Glutamatergic neuron (in vitro differentiated cells): ENCODE measurements around the gene RRBP1. TPM values are rescaled to one million over a fixed set of nuclear protein-coding genes. Genes with fewer than 3 reads are reported as not detected.
A peak's percentile ranks its signal among the peaks of the same experiment; 100 is the strongest.
"Not testable (repeated sequence)": the region's sequence is repeated elsewhere in the genome, so short reads cannot be mapped to it uniquely, and the experiment has no call there.

Experiments
- DNase-seq: peaks from one replicate; pipeline ENCODE4 v3.0.0; 2022
- H3K27ac Mint-ChIP-seq: one replicate; pipeline ENCODE4 v1.8.0; 2020; ENCODE audit warnings: mild to moderate bottlenecking, mixed read lengths, inconsistent platforms; ENCODE audit not compliant: unreplicated experiment
- H3K27me3 Mint-ChIP-seq: one replicate; pipeline ENCODE4 v1.8.0; 2020; ENCODE audit warnings: mild to moderate bottlenecking, moderate library complexity, mixed read lengths, inconsistent platforms; ENCODE audit not compliant: unreplicated experiment
- H3K36me3 Mint-ChIP-seq: one replicate; pipeline ENCODE4 v1.8.0; 2020; ENCODE audit warnings: mild to moderate bottlenecking, mixed read lengths, inconsistent platforms; ENCODE audit not compliant: unreplicated experiment
- H3K4me1 Mint-ChIP-seq: one replicate; pipeline ENCODE4 v1.8.0; 2020; ENCODE audit warnings: mild to moderate bottlenecking, low read depth, mixed read lengths, inconsistent platforms; ENCODE audit not compliant: unreplicated experiment
- H3K4me3 Mint-ChIP-seq: one replicate; pipeline ENCODE4 v1.8.0; 2020; ENCODE audit warnings: mild to moderate bottlenecking, mixed read lengths, inconsistent platforms; ENCODE audit not compliant: unreplicated experiment
- H3K9me3 Mint-ChIP-seq: one replicate; pipeline ENCODE4 v1.8.0; 2020; ENCODE audit warnings: mild to moderate bottlenecking, moderate library complexity, mixed read lengths, inconsistent platforms; ENCODE audit not compliant: unreplicated experiment
- total RNA-seq: library from RNA; stranded (reverse); fragmentation: NEBNext Ultra II Directional; extraction: Animal tissue kit (Norgen Biotek cat#: 25700); gene quantifications from one replicate; pipeline ENCODE4 v1.2.1, GENCODE V29; 2021; ENCODE audit not compliant: unreplicated experiment
- TF ChIP-seq, protein P1 (sequence below): fragments of 200-600 bp; sonication (generic); IDR thresholded peaks from one replicate; pipeline ENCODE4 v1.5.0; 2021; ENCODE audit not compliant: partially characterized antibody, unreplicated experiment

The RRBP1 gene
- total RNA-seq, 1 donor from 2014 or later: 63.3 TPM

DNA sequence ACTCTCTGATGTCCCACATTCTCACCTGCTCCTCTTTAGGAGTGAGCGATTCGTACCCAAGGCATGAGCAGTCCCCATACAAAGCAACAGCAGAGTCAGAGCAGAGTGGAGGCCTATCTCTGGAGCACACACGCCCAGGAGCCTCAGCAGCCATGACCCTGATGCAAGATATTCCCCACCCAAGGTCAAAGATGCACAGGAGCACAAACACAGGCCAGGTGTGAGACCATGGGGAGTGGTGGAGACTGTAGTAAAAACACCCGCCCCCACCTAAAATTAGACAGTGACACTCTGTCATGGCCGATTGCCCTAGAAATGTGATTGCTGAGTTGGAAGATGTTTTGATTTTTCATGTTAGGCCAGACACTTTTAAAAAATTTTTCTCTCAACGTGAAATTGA is 21.4 kb downstream of the RRBP1 start:
- H3K4me1 Mint-ChIP-seq: peaks cover 37% of the 10 kb centered on the region
- no peak for DNase-seq
- no peak overlapping the region for H3K4me3 Mint-ChIP-seq
- H3K27ac Mint-ChIP-seq: no peak overlapping the region
- TF ChIP-seq, protein P1, sequence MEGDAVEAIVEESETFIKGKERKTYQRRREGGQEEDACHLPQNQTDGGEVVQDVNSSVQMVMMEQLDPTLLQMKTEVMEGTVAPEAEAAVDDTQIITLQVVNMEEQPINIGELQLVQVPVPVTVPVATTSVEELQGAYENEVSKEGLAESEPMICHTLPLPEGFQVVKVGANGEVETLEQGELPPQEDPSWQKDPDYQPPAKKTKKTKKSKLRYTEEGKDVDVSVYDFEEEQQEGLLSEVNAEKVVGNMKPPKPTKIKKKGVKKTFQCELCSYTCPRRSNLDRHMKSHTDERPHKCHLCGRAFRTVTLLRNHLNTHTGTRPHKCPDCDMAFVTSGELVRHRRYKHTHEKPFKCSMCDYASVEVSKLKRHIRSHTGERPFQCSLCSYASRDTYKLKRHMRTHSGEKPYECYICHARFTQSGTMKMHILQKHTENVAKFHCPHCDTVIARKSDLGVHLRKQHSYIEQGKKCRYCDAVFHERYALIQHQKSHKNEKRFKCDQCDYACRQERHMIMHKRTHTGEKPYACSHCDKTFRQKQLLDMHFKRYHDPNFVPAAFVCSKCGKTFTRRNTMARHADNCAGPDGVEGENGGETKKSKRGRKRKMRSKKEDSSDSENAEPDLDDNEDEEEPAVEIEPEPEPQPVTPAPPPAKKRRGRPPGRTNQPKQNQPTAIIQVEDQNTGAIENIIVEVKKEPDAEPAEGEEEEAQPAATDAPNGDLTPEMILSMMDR: no peak
- peaks cover 2% of the 10 kb centered on the region for H3K27me3 Mint-ChIP-seq
- peaks cover 7% of the 10 kb centered on the region for H3K9me3 Mint-ChIP-seq
- peaks cover 11% of the 10 kb centered on the region for H3K36me3 Mint-ChIP-seq

DNA sequence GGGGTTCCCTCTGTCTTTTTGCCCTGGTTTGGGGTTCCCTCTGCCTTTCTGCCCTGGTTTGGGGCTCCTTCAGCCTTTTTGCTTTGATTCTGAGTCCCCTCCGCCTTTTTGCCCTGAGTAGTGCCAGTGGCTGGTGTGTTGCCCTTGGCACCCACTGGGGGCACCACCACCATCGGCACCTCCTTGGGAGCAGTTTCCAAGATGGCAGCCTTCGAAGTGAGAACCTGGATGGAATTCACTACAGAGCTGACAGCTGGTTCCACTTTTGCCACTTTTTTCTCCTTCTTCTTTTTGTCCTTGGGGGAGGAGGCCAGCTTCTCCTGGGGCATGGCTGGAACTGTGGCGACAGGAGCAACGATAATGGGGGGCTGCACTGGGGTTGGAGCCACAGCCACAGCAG is 22.2 kb downstream of the RRBP1 start:
- H3K4me3 Mint-ChIP-seq: peak overlapping the region; percentile 43
- DNase-seq: no peak
- peaks cover 39% of the 10 kb centered on the region for H3K4me1 Mint-ChIP-seq
- H3K9me3 Mint-ChIP-seq: peaks cover 7% of the 10 kb centered on the region
- TF ChIP-seq, protein P1: no peak
- peaks cover 11% of the 10 kb centered on the region for H3K36me3 Mint-ChIP-seq
- H3K27ac Mint-ChIP-seq: peak overlapping the region; percentile 25
- peaks cover 4% of the 10 kb centered on the region for H3K27me3 Mint-ChIP-seq

DNA sequence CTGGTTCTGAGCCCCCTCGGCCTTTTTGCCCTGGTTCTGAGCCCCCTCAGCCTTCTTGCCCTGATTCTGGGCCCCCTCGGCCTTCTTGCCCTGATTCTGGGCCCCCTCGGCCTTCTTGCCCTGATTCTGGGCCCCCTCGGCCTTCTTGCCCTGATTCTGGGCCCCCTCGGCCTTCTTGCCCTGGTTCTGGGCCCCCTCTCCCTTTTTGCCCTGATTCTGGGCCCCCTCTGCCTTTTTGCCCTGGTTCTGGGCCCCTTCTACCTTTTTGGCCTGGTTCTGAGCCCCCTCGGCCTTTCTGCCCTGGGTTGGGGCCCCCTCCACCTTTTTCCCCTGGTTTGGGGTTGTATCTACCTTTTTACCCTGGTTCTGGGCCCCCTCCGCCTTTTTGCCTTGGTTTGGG is 22.7 kb downstream of the RRBP1 start:
- Mint-ChIP-seq H3K27ac (peak overlapping the region; percentile 25), H3K4me1 (peaks cover 42% of the 10 kb centered on the region)
- not testable (repeated sequence) for DNase-seq

DNA sequence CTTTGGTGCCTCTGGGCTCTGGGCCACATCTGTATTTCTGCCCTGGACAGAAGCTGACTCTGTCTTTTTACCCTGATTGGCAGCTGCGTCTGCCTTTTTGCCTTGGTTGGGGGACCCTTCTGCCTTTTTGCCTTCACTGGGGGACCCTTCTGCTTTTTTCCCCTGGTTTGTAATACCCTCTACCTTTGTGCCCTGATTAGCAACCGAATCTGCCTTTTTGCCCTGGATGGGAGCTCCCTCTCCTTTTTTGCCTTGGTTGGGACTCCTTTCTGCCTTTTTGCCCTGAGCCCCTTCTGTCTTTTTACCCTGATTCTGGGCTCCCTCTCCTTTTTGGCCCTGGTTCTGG is 23.4 kb downstream of the RRBP1 start:
- Mint-ChIP-seq H3K27me3 (peaks cover 5% of the 10 kb centered on the region), H3K36me3 (peaks cover 11% of the 10 kb centered on the region), H3K4me1 (peaks cover 41% of the 10 kb centered on the region), H3K4me3 (no peak overlapping the region), H3K9me3 (peaks cover 8% of the 10 kb centered on the region), H3K27ac (no peak overlapping the region)
- no peak for DNase-seq
- TF ChIP-seq, protein P1: no peak

More for the DNA sequence above, 22.7 kb downstream of the RRBP1 start:
- not testable (repeated sequence) for H3K27me3 Mint-ChIP-seq, H3K9me3 Mint-ChIP-seq
- peak overlapping the region; percentile 43 for H3K4me3 Mint-ChIP-seq
- H3K36me3 Mint-ChIP-seq: peaks cover 11% of the 10 kb centered on the region

DNA sequence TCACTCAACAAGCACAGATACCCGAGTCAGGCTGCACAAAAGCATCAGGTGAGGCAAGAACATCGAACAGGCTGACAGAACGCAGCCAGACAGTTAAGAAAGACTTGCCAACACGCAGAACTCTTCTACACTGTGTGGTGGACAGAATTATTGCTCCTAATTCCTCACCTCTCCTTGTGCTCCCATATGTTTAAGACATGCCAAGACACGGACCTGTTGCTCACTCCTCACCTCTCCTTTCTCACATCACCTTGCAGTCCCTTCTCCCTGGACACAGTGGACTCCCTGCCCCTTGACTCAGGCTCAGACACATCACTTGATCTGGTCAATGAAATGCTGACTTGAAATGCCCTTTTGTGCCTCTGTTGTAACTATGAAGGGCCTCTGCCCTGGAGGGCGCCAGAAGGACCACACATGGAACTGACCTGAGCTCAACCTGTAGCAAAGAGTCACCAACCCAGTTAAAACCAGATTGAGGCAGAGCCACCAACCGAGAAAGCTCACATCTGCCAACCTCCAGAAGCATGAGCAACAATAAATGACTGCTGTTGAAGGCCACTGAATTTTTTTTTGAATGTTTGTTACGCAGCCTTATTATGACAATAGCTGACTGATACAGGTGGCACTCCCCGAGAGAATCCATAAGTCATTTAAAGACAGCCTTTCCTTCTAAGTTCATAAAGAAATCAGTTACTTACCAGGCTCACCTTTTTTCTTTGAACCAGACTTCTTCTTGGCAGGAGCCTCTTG is 24.0 kb downstream of the RRBP1 start:
- H3K4me1 Mint-ChIP-seq: peaks cover 41% of the 10 kb centered on the region
- H3K9me3 Mint-ChIP-seq: peaks cover 8% of the 10 kb centered on the region
- H3K36me3 Mint-ChIP-seq: peaks cover 11% of the 10 kb centered on the region
- TF ChIP-seq, protein P1: no peak
- H3K4me3 Mint-ChIP-seq: peak overlapping the region; percentile 8
- H3K27ac Mint-ChIP-seq: peak overlapping the region; percentile 14
- no peak for DNase-seq
- peaks cover 5% of the 10 kb centered on the region for H3K27me3 Mint-ChIP-seq
